B cell (primary cell): Measurements from ENCODE around the gene NFATC2. TPM values are rescaled to one million over a fixed set of nuclear protein-coding genes. Genes with fewer than 3 reads are reported as not detected.

Experiments used
- ATAC-seq: fragments of 200-7000 bp; cut with Tn5 transposase; one replicate; pipeline ENCODE4 v1.10.0; 2021; ENCODE audit warnings: low read depth, mild to moderate bottlenecking, moderate number of reproducible peaks, moderate library complexity
- CTCF ChIA-PET: fragments of 350-600 bp; sonication (Branson Sonifier 250); formaldehyde crosslinking; loops from one replicate; lab custom pipeline; 2021; ENCODE audit warnings: antibody characterized with exemption, inconsistent platforms; lab: Charles Lee
- POLR2A ChIA-PET: fragments of 350-600 bp; sonication (Branson Sonifier 250); formaldehyde crosslinking; loops from one replicate; lab custom pipeline; 2021; ENCODE audit warnings: antibody characterized with exemption; lab: Charles Lee
- DNase-seq: peaks from one replicate; pipeline ENCODE4 v3.0.0; 2013
- H2AFZ ChIP-seq: 2 replicates; pipeline ENCODE4 v1.6.1; 2012; ENCODE audit warnings: mild to moderate bottlenecking, low read depth, low read length; ENCODE audit not compliant: insufficient read depth, poor library complexity, severe bottlenecking
- H3K27ac ChIP-seq, 2 donors: 1 replicate in 1 of 2; 2 replicates in 1 of 2; pipeline ENCODE4 v1.5.1; 2012 to 2013; ENCODE audit warnings: low read length in 2 of 2, mild to moderate bottlenecking in 2 of 2, moderate library complexity in 1 of 2
- H3K27me3 ChIP-seq, 4 experiments: fragments of 200-600 bp in 1 of 4; sonication (generic) in 1 of 4; replicated peaks in 1 of 4; 1 replicate in 2 of 4; 2 replicates in 2 of 4; pipeline versions ENCODE4 v1.6.1 to v1.7.0; 2013 to 2016; ENCODE audit warnings: low read length in 3 of 4, mild to moderate bottlenecking in 2 of 4, mixed read lengths in 1 of 4, moderate library complexity in 1 of 4; ENCODE audit not compliant: insufficient read depth in 4 of 4, control insufficient read depth in 3 of 4; ENCODE audit errors: control extremely low read depth in 1 of 4
- H3K36me3 ChIP-seq, 2 experiments: replicated peaks in 1 of 2; 1 replicate in 1 of 2; 2 replicates in 1 of 2; pipeline versions ENCODE4 v1.6.1 to v1.7.1; 2013; ENCODE audit warnings: low read length in 1 of 2; ENCODE audit not compliant: insufficient read depth in 2 of 2, control insufficient read depth in 1 of 2; ENCODE audit errors: control extremely low read depth in 1 of 2, extremely low read depth in 1 of 2
- H3K4me1 ChIP-seq, 2 donors: fragments of 200-600 bp in 1 of 2; sonication (generic) in 1 of 2; 1 replicate in 1 of 2; 2 replicates in 1 of 2; pipeline versions ENCODE4 v1.5.1 to v1.6.1; 2013 to 2017; ENCODE audit warnings: low read length in 2 of 2; ENCODE audit not compliant: control insufficient read depth in 2 of 2, insufficient read depth in 2 of 2
- H3K4me2 ChIP-seq: replicated peaks from 2 replicates; pipeline ENCODE3; 2012; ENCODE audit warnings: mild to moderate bottlenecking, low read depth, low read length; ENCODE audit not compliant: poor library complexity, severe bottlenecking
- H3K4me3 ChIP-seq, 5 experiments: fragments of 200-600 bp in 1 of 5; sonication (generic) in 1 of 5; 1 replicate in 3 of 5; 2 replicates in 2 of 5; pipeline versions ENCODE4 v1.5.1 to v1.7.0; 2011 to 2016; ENCODE audit warnings: low read length in 4 of 5, mild to moderate bottlenecking in 4 of 5, low read depth in 2 of 5, control low read depth in 1 of 5, moderate library complexity in 1 of 5; ENCODE audit not compliant: insufficient read depth in 1 of 5; ENCODE audit errors: control extremely low read depth in 1 of 5, extremely low read depth in 1 of 5
- H3K79me2 ChIP-seq: fragments of 200-600 bp; sonication (generic); one replicate; pipeline ENCODE4 v1.6.0; 2016; ENCODE audit warnings: low read length; ENCODE audit not compliant: control insufficient read depth, insufficient read depth
- H3K9ac ChIP-seq: fragments of 200-600 bp; sonication (generic); 2 replicates; pipeline ENCODE4 v1.6.1; 2017; ENCODE audit warnings: mild to moderate bottlenecking, low read length, moderate library complexity
- H3K9me3 ChIP-seq, 3 donors: one replicate each; pipeline versions ENCODE4 v1.6.1 to v1.7.1; 2013; ENCODE audit warnings: low read length in 2 of 3; ENCODE audit not compliant: control insufficient read depth in 2 of 3, insufficient read depth in 1 of 3; ENCODE audit errors: control extremely low read depth in 1 of 3
- H4K20me1 ChIP-seq: 2 replicates; pipeline ENCODE4 v1.6.0; 2012; ENCODE audit warnings: mild to moderate bottlenecking, low read length; ENCODE audit not compliant: insufficient read depth, control insufficient read depth, poor library complexity, severe bottlenecking
- H3K27ac Mint-ChIP-seq: one replicate; pipeline ENCODE4 v1.8.0; 2021; ENCODE audit warnings: mixed read lengths
- H3K27me3 Mint-ChIP-seq: one replicate; pipeline ENCODE4 v1.8.0; 2021; ENCODE audit warnings: mixed read lengths
- H3K4me1 Mint-ChIP-seq: one replicate; pipeline ENCODE4 v1.8.0; 2021; ENCODE audit warnings: mixed read lengths
- H3K4me3 Mint-ChIP-seq: one replicate; pipeline ENCODE4 v1.8.0; 2021; ENCODE audit warnings: mixed read lengths
- H3K9me3 Mint-ChIP-seq: one replicate; pipeline ENCODE4 v1.8.0; 2022; ENCODE audit warnings: mixed read lengths; ENCODE audit not compliant: insufficient read depth
- CTCF ChIP-seq: fragments of 200-600 bp; IDR thresholded peaks from one replicate; pipeline ENCODE4 v1.8.0; 2022; ENCODE audit warnings: antibody characterized with exemption, mild to moderate bottlenecking
- EZH2 ChIP-seq: IDR thresholded peaks from 2 replicates; pipeline ENCODE4 v1.6.1; 2012; ENCODE audit warnings: borderline replicate concordance, low read depth, mild to moderate bottlenecking, moderate library complexity, low read length; ENCODE audit not compliant: insufficient read depth, poor library complexity, severe bottlenecking
- WGBS: methylation state at CpG from one replicate; pipeline ENCODE4 v1.1.5; 2013; ENCODE audit warnings: missing lambda C conversion rate; ENCODE audit not compliant: insufficient coverage; 5-methylcytosine and 5-hydroxymethylcytosine counted together
- intact Hi-C: fragments of 100-400 bp; cut with micrococcal nuclease; formaldehyde crosslinking; loops from one replicate; pipeline ENCODE4 v1.10.0; 2022
- polyA plus RNA-seq: library from polyadenylated mRNA; depleted of rRNA; stranded (reverse); fragments of >200 nt; gene quantifications from 2 replicates; pipeline ENCODE4 v1.2.3, GENCODE V29; 2012
- total RNA-seq, 2 donors: library from RNA; stranded (reverse); fragments of 120-200 nt in 1 of 2; gene quantifications; 1 replicate in 1 of 2; 2 replicates in 1 of 2; pipeline versions ENCODE4 v1.2.3 to v1.2.4, GENCODE V29; 2013 to 2022

Gene NFATC2
- total and polyA plus RNA-seq, 2 donors (not counting 1 experiment from before 2014, with no cell fraction given): 10.1 to 38.0 TPM

GRCh38 chr20:51496964-51497363 lies 45.6 kb downstream of the NFATC2 start:
- WGBS: 92% methylated on average over 6 of the region's 7 CpGs
- H3K4me1 Mint-ChIP-seq: peaks cover 94% of the 10 kb centered on the region
- H3K4me2 ChIP-seq: peak overlapping the region; percentile 83
- H3K36me3 ChIP-seq: peaks cover 0 to 27% of the 10 kb centered on the region in 2 experiments
- no peaks in the 10 kb centered on the region for H3K27me3 ChIP-seq
- H3K79me2 ChIP-seq: peaks cover 61% of the 10 kb centered on the region
- DNase-seq (no peak), ATAC-seq (no peak)
- H3K27ac ChIP-seq: peak overlapping the region; percentile 65 to 70
- H3K4me1 ChIP-seq: peaks cover 96 to 98% of the 10 kb centered on the region in 2 donors
- POLR2A ChIA-PET: no interaction called here
- intact Hi-C loops: loop anchor here (1.0 to 10.0 kb wide), 2 partner anchors 45 to 98 kb away; partner anchors contain the start of gene NFATC2
- peak overlapping the region; percentile 85 for H3K27ac Mint-ChIP-seq
- peak overlapping the region; percentile 49 for H3K9ac ChIP-seq
- H3K27me3 Mint-ChIP-seq: no peaks in the 10 kb centered on the region
- no peaks in the 10 kb centered on the region for H3K9me3 Mint-ChIP-seq
- H3K4me3 Mint-ChIP-seq: peak overlapping the region; percentile 76
- H3K9me3 ChIP-seq: peaks cover 0 to 9% (median 0%) of the 10 kb centered on the region in 3 donors
- peaks cover 24% of the 10 kb centered on the region for H4K20me1 ChIP-seq
- CTCF ChIA-PET: interaction anchor here (1.0 to 1.3 kb wide), 2 partner anchors 11 to 111 kb away, joined by 3 to 4 read pairs; no protein-coding TSS in a partner anchor
- TF ChIP-seq CTCF (no peak), EZH2 (no peak)
- no peak overlapping the region for H2AFZ ChIP-seq
- peak overlapping the region in 3 of 5 experiments; percentile 23 to 55 (median 47) for H3K4me3 ChIP-seq

- H3K4me3 Mint-ChIP-seq: peak overlapping the region; percentile 45
- Histone ChIP-seq H3K4me2 (peak overlapping the region; percentile 83), H3K27me3 (no peaks in the 10 kb centered on the region), H3K9ac (no peak overlapping the region), H3K4me1 (peaks cover 92 to 96% of the 10 kb centered on the region in 2 donors), H3K9me3 (peaks cover 0 to 9% (median 0%) of the 10 kb centered on the region in 3 donors), H4K20me1 (peaks cover 23% of the 10 kb centered on the region), H3K79me2 (peaks cover 71% of the 10 kb centered on the region), H3K36me3 (peaks cover 0 to 30% of the 10 kb centered on the region in 2 experiments), H2AFZ (no peak overlapping the region), H3K4me3 (no peak overlapping the region), H3K27ac (peak overlapping the region in 1 of 2 donors; percentile 65)
- no peak for TF ChIP-seq CTCF
- TF ChIP-seq EZH2: no peak
- DNase-seq (no peak), ATAC-seq (no peak)
- H3K9me3 Mint-ChIP-seq: no peaks in the 10 kb centered on the region
- intact Hi-C loops: loop anchor here (2.0 to 10.0 kb wide), 2 partner anchors 15 to 99 kb away; no protein-coding TSS in a partner anchor
- ChIA-PET POLR2A (no interaction called here), CTCF (interaction anchor here (1.0 kb wide), 1 partner anchor 14 kb away, joined by 3 read pairs; no protein-coding TSS in a partner anchor)
- H3K4me1 Mint-ChIP-seq: peaks cover 93% of the 10 kb centered on the region
- 86% methylated on average over 4 of the region's 7 CpGs for WGBS
- peak overlapping the region; percentile 63 for H3K27ac Mint-ChIP-seq
- H3K27me3 Mint-ChIP-seq: no peaks in the 10 kb centered on the region
Observed at GRCh38 chr20:51495921-51496545, 46.5 kb downstream of the NFATC2 start.
